Prostate gland (tissue), 2 donors: ENCODE results near the gene PATE3.

Experiments used
- CTCF ChIP-seq, 4 experiments: fragments of 200-600 bp in 2 of 4; fragments of 450-650 bp in 2 of 4; sonication (generic) in 2 of 4; IDR thresholded peaks; 1 replicate in 3 of 4; 2 replicates in 1 of 4; pipeline ENCODE4 v1.5.1; 2016 to 2019; ENCODE audit warnings: antibody characterized with exemption in 4 of 4, mild to moderate bottlenecking in 2 of 4, moderate library complexity in 2 of 4
- POLR2A ChIP-seq: fragments of 450-650 bp; IDR thresholded peaks from one replicate; pipeline ENCODE4 v1.6.1; 2016; ENCODE audit warnings: antibody characterized with exemption, mild to moderate bottlenecking
- POLR2AphosphoS5 ChIP-seq: sonication (generic); formaldehyde crosslinking; IDR thresholded peaks from one replicate; pipeline ENCODE4 v1.6.1; 2017; ENCODE audit warnings: antibody characterized with exemption

- TF ChIP-seq POLR2A (no peak), CTCF (IDR thresholded peaks at IDR 0.05) (no peak), POLR2AphosphoS5 (no peak)
Measured at GRCh38 chr11:125773516-125773915, 14.4 kb upstream of the PATE3 start.
